Prostate gland (tissue), 2 donors: ENCODE results near the gene BAMBI.

Experiments
- CTCF ChIP-seq, 4 experiments: fragments of 200-600 bp in 2 of 4; fragments of 450-650 bp in 2 of 4; sonication (generic) in 2 of 4; IDR thresholded peaks; 1 replicate in 3 of 4; 2 replicates in 1 of 4; pipeline ENCODE4 v1.5.1; 2016 to 2019; ENCODE audit warnings: antibody characterized with exemption in 4 of 4, mild to moderate bottlenecking in 2 of 4, moderate library complexity in 2 of 4
- POLR2AphosphoS5 ChIP-seq: sonication (generic); formaldehyde crosslinking; IDR thresholded peaks from one replicate; pipeline ENCODE4 v1.6.1; 2017; ENCODE audit warnings: antibody characterized with exemption

DNA sequence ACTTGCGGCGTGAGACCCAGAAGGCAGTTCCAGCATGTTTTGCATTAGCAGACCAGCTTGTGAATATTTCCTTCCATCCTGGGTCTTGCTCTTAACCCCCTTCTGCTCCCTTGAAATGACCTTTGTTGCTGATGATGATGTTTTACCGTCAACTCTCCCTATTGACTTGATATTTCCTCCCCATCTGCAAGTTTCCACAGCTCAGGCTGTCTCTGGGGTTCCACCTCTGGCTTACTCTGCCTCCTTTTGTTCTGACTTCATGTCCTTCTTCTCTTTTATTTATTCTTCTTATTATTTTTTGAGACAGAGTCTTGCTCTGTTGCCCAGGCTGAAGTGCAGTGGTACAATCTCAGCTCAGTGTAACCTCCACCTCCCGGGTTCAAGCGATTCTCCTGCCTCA is 17.2 kb downstream of the BAMBI start:
- no peak for TF ChIP-seq CTCF (IDR thresholded peaks at IDR 0.05)
- TF ChIP-seq POLR2AphosphoS5 = no peak
